GM12878 (cell line): Measurements from ENCODE around the gene HOMER2. TPM values are rescaled to one million over a fixed set of nuclear protein-coding genes. Genes with fewer than 3 reads are reported as not detected.

ENCODE experiments used
- CHD4 ChIP-seq: fragments of 200-600 bp; sonication (generic); IDR thresholded peaks from 2 replicates; pipeline ENCODE4 v1.6.1; 2016; ENCODE audit warnings: mild to moderate bottlenecking
- EED ChIP-seq: sonication (generic); IDR thresholded peaks from 2 replicates; pipeline ENCODE4 v1.6.1; 2016; ENCODE audit warnings: antibody characterized with exemption, low read depth
- EP300 ChIP-seq, 2 experiments: fragments of 150-350 bp in 1 of 2; IDR thresholded peaks; 2 replicates each; pipeline ENCODE4 v1.6.1; 2011 to 2012; ENCODE audit warnings: low read depth in 2 of 2, low read length in 2 of 2, borderline replicate concordance in 1 of 2, improper control_type of control experiment in 1 of 2, inconsistent platforms in 1 of 2; ENCODE audit not compliant: control insufficient read depth in 1 of 2
- EZH2 ChIP-seq: IDR thresholded peaks from 2 replicates; pipeline ENCODE4 v1.6.1; 2012; ENCODE audit warnings: low read depth, mild to moderate bottlenecking, control low read depth, inconsistent platforms, low read length, borderline replicate concordance; ENCODE audit not compliant: control insufficient read depth
- FOS ChIP-seq: IDR thresholded peaks from 3 replicates; pipeline ENCODE4 v1.6.1; 2011; ENCODE audit warnings: borderline replicate concordance; ENCODE audit not compliant: insufficient read length; ENCODE audit errors: extremely low read depth
- IRF4 ChIP-seq: IDR thresholded peaks from 2 replicates; pipeline ENCODE4 v1.6.1; 2011; ENCODE audit warnings: low read depth, low read length
- JUNB ChIP-seq: IDR thresholded peaks from 2 replicates; pipeline ENCODE4 v1.6.1; 2016; ENCODE audit warnings: antibody characterized with exemption, mild to moderate bottlenecking
- KLF5 ChIP-seq: fragments of 450-650 bp; IDR thresholded peaks from 2 replicates; pipeline ENCODE4 v1.6.1; 2014; ENCODE audit warnings: mild to moderate bottlenecking; ENCODE audit not compliant: partially characterized antibody
- MEF2A ChIP-seq: IDR thresholded peaks from 2 replicates; pipeline ENCODE4 v1.6.1; 2011; ENCODE audit warnings: low read depth, mild to moderate bottlenecking, low read length, moderate library complexity; ENCODE audit not compliant: insufficient read depth
- NFXL1 ChIP-seq: fragments of 450-650 bp; IDR thresholded peaks from 2 replicates; pipeline ENCODE4 v1.6.1; 2017; ENCODE audit warnings: antibody characterized with exemption, mild to moderate bottlenecking, borderline replicate concordance
- POLR2A ChIP-seq: IDR thresholded peaks from 2 replicates; pipeline ENCODE4 v1.6.1; 2011; ENCODE audit warnings: low read depth, mild to moderate bottlenecking, low read length
- SIX5 ChIP-seq: IDR thresholded peaks from 2 replicates; pipeline ENCODE4 v1.6.1; 2011; ENCODE audit warnings: mild to moderate bottlenecking, low read depth, low read length, moderate library complexity; ENCODE audit not compliant: severe bottlenecking
- SRF ChIP-seq, 2 experiments: IDR thresholded peaks; 2 replicates each; pipeline ENCODE4 v1.6.1; 2011; ENCODE audit warnings: low read depth in 2 of 2, low read length in 2 of 2, mild to moderate bottlenecking in 1 of 2, moderate library complexity in 1 of 2
- STAT3 ChIP-seq: IDR thresholded peaks from 2 replicates; pipeline ENCODE4 v1.6.1; 2011; ENCODE audit warnings: low read depth, low read length, improper control_type of control experiment
- TAF1 ChIP-seq: IDR thresholded peaks from 2 replicates; pipeline ENCODE4 v1.6.1; 2011; ENCODE audit warnings: mild to moderate bottlenecking, low read depth, low read length, borderline replicate concordance
- YY1 ChIP-seq: IDR thresholded peaks from 2 replicates; pipeline ENCODE4 v1.6.1; 2011; ENCODE audit warnings: low read depth, mild to moderate bottlenecking, low read length
- ZNF217 ChIP-seq: fragments of 450-650 bp; IDR thresholded peaks from 2 replicates; pipeline ENCODE4 v1.6.1; 2017; ENCODE audit warnings: antibody characterized with exemption, mild to moderate bottlenecking
- ZNF24 ChIP-seq: fragments of 450-650 bp; IDR thresholded peaks from 2 replicates; pipeline ENCODE4 v1.6.1; 2017; ENCODE audit warnings: antibody characterized with exemption, mild to moderate bottlenecking
- ZNF384 ChIP-seq: IDR thresholded peaks from 2 replicates; pipeline ENCODE4 v1.6.1; 2012; ENCODE audit warnings: low read depth, mild to moderate bottlenecking, low read length, improper control_type of control experiment, borderline replicate concordance
- ZNF622 ChIP-seq: fragments of 450-650 bp; IDR thresholded peaks from 2 replicates; pipeline ENCODE4 v1.6.1; 2017; ENCODE audit warnings: mild to moderate bottlenecking, inconsistent platforms
- polyA plus RNA-seq, 11 experiments: library from polyadenylated mRNA; depleted of rRNA in 4 of 11; unstranded in 6 of 11; stranded (reverse) in 5 of 11; fragments of >200 nt; fragmentation: Nextera tagmentation in 4 of 11; fragmentation: Illumina TruSeq in 1 of 11; extraction: Ambion mirVana in 4 of 11; extraction: Trizol in 1 of 11; gene quantifications; 1 replicate in 1 of 11; 2 replicates in 10 of 11; pipeline versions ENCODE4 v1.2.1 to v1.2.3, GENCODE V29; 2011 to 2016; ENCODE audit warnings: inconsistent platforms in 2 of 11, missing spikeins in 2 of 11, low read depth in 1 of 11
- total RNA-seq, 4 experiments: library from RNA; depleted of rRNA in 3 of 4; stranded (reverse); fragments of >200 nt in 3 of 4; fragmentation: Illumina TruSeq in 1 of 4; extraction: Trizol in 1 of 4; gene quantifications; 2 replicates each; pipeline versions ENCODE4 v1.2.1 to v1.2.3, GENCODE V29; 2013 to 2021
- TF ChIP-seq, protein P1 (sequence below): fragments of 450-650 bp; IDR thresholded peaks from 2 replicates; pipeline ENCODE4 v1.6.1; 2017; ENCODE audit warnings: borderline replicate concordance
- TF ChIP-seq, protein P2 (sequence below): IDR thresholded peaks from 2 replicates; pipeline ENCODE4 v1.6.1; 2012; ENCODE audit warnings: mild to moderate bottlenecking, low read depth, low read length
- TF ChIP-seq, protein P3 (sequence below): fragments of 450-650 bp; IDR thresholded peaks from 2 replicates; pipeline ENCODE4 v1.6.1; 2018; ENCODE audit warnings: borderline replicate concordance, mild to moderate bottlenecking; ENCODE audit not compliant: partially characterized antibody
- TF ChIP-seq, protein P4 (sequence below): IDR thresholded peaks from 2 replicates; pipeline ENCODE4 v1.6.1; 2012; ENCODE audit warnings: low read depth, low read length, improper control_type of control experiment

The HOMER2 gene
- total and polyA plus RNA-seq, 10 of the 15 experiments (the other 5 are each of a cell fraction or from before 2014, with no cell fraction given) = 0.60 to 5.0 (median 1.8) TPM

DNA sequence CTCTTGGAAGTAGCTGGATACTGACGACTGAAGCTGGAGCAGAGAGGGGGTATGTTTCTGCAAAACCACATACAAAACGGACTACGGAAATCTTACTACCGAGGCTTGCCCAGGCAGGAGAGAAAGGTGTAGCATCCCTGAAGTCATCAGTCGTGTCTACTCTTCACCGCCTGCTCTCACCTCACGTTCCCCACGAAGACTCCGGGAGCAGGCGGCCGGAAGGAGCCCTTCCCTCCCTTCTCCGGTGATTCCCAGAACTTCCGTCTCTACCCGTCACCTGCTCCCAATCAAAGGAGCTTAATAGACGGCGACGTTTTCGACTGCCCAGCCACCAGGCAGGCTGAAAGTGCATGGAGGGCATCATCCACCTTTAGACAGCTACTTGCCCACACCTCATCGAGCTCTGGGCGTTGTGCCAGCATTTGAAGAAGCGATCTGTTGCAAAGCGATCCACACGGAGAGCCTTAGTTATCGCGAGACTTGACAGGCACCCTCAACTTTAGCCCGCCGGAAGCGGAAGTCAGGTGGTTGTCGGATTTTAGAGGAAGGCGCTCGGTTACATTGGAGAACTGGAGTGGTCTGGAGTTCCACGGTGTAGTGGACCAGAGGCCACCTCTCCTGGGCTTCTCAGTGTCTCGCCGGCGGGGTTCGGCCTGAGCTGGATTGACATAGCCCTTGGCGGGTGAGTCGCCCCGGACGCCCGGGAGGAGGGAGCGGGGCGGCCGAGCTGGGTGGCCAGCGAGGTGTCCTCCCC is 33.3 kb upstream of the HOMER2 start, which contains the start of gene RAMAC (continued):
- TF ChIP-seq NFXL1 (no peak), FOS (no peak), STAT3 (no peak), SRF (IDR thresholded peaks at IDR 0.05; ENCODE audit: low read depth in 2 of 2, low read length in 2 of 2) (peak; percentile 78 to 84; a peak in 3 of 4 replicates), TAF1 (peak; percentile 45; the same call in 1 of the 2 replicates), ZNF622 (no peak), ZNF24 (no peak), YY1 (no peak), ZNF217 (no peak), KLF5 (no peak), JUNB (no peak), EED (peak; percentile 40), ZNF384 (no peak), CHD4 (no peak), IRF4 (no peak), EP300 (IDR thresholded peaks at IDR 0.05; ENCODE audit: borderline replicate concordance in 1 of 2, control insufficient read depth in 1 of 2, low read depth in 2 of 2, low read length in 2 of 2) (no peak), MEF2A (no peak), SIX5 (no peak), EZH2 (no peak), POLR2A (peak; percentile 88)
- TF ChIP-seq, protein P1, sequence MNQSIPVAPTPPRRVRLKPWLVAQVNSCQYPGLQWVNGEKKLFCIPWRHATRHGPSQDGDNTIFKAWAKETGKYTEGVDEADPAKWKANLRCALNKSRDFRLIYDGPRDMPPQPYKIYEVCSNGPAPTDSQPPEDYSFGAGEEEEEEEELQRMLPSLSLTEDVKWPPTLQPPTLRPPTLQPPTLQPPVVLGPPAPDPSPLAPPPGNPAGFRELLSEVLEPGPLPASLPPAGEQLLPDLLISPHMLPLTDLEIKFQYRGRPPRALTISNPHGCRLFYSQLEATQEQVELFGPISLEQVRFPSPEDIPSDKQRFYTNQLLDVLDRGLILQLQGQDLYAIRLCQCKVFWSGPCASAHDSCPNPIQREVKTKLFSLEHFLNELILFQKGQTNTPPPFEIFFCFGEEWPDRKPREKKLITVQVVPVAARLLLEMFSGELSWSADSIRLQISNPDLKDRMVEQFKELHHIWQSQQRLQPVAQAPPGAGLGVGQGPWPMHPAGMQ = peak; percentile 75
- TF ChIP-seq, protein P2, sequence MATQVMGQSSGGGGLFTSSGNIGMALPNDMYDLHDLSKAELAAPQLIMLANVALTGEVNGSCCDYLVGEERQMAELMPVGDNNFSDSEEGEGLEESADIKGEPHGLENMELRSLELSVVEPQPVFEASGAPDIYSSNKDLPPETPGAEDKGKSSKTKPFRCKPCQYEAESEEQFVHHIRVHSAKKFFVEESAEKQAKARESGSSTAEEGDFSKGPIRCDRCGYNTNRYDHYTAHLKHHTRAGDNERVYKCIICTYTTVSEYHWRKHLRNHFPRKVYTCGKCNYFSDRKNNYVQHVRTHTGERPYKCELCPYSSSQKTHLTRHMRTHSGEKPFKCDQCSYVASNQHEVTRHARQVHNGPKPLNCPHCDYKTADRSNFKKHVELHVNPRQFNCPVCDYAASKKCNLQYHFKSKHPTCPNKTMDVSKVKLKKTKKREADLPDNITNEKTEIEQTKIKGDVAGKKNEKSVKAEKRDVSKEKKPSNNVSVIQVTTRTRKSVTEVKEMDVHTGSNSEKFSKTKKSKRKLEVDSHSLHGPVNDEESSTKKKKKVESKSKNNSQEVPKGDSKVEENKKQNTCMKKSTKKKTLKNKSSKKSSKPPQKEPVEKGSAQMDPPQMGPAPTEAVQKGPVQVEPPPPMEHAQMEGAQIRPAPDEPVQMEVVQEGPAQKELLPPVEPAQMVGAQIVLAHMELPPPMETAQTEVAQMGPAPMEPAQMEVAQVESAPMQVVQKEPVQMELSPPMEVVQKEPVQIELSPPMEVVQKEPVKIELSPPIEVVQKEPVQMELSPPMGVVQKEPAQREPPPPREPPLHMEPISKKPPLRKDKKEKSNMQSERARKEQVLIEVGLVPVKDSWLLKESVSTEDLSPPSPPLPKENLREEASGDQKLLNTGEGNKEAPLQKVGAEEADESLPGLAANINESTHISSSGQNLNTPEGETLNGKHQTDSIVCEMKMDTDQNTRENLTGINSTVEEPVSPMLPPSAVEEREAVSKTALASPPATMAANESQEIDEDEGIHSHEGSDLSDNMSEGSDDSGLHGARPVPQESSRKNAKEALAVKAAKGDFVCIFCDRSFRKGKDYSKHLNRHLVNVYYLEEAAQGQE = no peak
- TF ChIP-seq, protein P3, sequence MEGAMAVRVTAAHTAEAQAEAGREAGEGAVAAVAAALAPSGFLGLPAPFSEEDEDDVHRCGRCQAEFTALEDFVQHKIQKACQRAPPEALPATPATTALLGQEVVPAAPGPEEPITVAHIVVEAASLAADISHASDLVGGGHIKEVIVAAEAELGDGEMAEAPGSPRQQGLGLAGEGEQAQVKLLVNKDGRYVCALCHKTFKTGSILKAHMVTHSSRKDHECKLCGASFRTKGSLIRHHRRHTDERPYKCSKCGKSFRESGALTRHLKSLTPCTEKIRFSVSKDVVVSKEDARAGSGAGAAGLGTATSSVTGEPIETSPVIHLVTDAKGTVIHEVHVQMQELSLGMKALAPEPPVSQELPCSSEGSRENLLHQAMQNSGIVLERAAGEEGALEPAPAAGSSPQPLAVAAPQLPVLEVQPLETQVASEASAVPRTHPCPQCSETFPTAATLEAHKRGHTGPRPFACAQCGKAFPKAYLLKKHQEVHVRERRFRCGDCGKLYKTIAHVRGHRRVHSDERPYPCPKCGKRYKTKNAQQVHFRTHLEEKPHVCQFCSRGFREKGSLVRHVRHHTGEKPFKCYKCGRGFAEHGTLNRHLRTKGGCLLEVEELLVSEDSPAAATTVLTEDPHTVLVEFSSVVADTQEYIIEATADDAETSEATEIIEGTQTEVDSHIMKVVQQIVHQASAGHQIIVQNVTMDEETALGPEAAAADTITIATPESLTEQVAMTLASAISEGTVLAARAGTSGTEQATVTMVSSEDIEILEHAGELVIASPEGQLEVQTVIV = no peak
- TF ChIP-seq, protein P4, sequence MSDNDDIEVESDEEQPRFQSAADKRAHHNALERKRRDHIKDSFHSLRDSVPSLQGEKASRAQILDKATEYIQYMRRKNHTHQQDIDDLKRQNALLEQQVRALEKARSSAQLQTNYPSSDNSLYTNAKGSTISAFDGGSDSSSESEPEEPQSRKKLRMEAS = peak; percentile 68; the same call in 1 of the 2 replicates
